DMS153 treated with DMSO at 0.1 percent for 48 hours (cell line): ENCODE data around the gene GJB3.
"Not testable (repeated sequence)": the region's sequence is repeated elsewhere in the genome, so short reads cannot be mapped to it uniquely, and the experiment has no call there.

Source experiments
- DNase-seq: peaks from one replicate; lab custom pipeline; 2025; ENCODE audit not compliant: unreplicated experiment; lab: John Stamatoyannopoulos, UW

Gene GJB3

GRCh38 chr1:34818862-34819261 lies 37.8 kb downstream of the GJB3 start:
- not testable (repeated sequence) for DNase-seq

GRCh38 chr1:34822202-34822601 lies 41.2 kb downstream of the GJB3 start:
- DNase-seq = no peak

- DNase-seq = no peak
Observed at GRCh38 chr1:34824817-34825454, 43.9 kb downstream of the GJB3 start.

- DNase-seq = no peak
Observed at GRCh38 chr1:34825455-34826091, 44.6 kb downstream of the GJB3 start.

GRCh38 chr1:34827341-34827941 lies 46.4 kb downstream of the GJB3 start:
- no peak for DNase-seq

- no peak for DNase-seq
Observed at GRCh38 chr1:34828611-34829010, 47.6 kb downstream of the GJB3 start.

- no peak for DNase-seq
Observed at GRCh38 chr1:34829250-34829649, 48.2 kb downstream of the GJB3 start.

GRCh38 chr1:34831721-34832246 lies 50.8 kb downstream of the GJB3 start:
- DNase-seq = no peak

- DNase-seq = no peak
Observed at GRCh38 chr1:34833711-34834110, 52.7 kb downstream of the GJB3 start.
